NK-92 treated with Interleukin-12 subunit alpha and Interleukin-12 subunit beta, amount 100 ng/mL, for 24 hours (cell line): ENCODE measurements around the gene TOP3A.
"Not testable (repeated sequence)": the region's sequence is repeated elsewhere in the genome, so short reads cannot be mapped to it uniquely, and the experiment has no call there.

ENCODE experiments used
- DNase-seq: peaks from one replicate; lab custom pipeline; 2025; lab: John Stamatoyannopoulos, UW

Gene TOP3A

GRCh38 chr17:18323507-18324139 is 8.8 kb upstream of the TOP3A start:
- no peak for DNase-seq

GRCh38 chr17:18323007-18323406 is 8.2 kb upstream of the TOP3A start:
- no peak for DNase-seq

- no peak for DNase-seq
Observed at GRCh38 chr17:18322522-18322921, 7.7 kb upstream of the TOP3A start.

GRCh38 chr17:18321309-18321708 is 6.5 kb upstream of the TOP3A start:
- DNase-seq, result no peak

- no peak for DNase-seq
Observed at GRCh38 chr17:18320301-18320700, 5.5 kb upstream of the TOP3A start.

GRCh38 chr17:18319604-18320256 is 4.9 kb upstream of the TOP3A start:
- DNase-seq, result no peak

- DNase-seq, result no peak
Observed at GRCh38 chr17:18318771-18319450, 4.1 kb upstream of the TOP3A start.

- no peak for DNase-seq
Observed at GRCh38 chr17:18318117-18318516, 3.3 kb upstream of the TOP3A start.

- DNase-seq, result no peak
Observed at GRCh38 chr17:18315961-18316360, 1.2 kb upstream of the TOP3A start.

- DNase-seq, result no peak
Observed at GRCh38 chr17:18315562-18315922, 748 bp upstream of the TOP3A start.

- no peak for DNase-seq
Observed at GRCh38 chr17:18314059-18314730, 599 bp downstream of the TOP3A start.

GRCh38 chr17:18309202-18309601 is 5.6 kb downstream of the TOP3A start:
- DNase-seq, result no peak

- not testable (repeated sequence) for DNase-seq
Observed at GRCh38 chr17:18303206-18303605, 11.6 kb downstream of the TOP3A start.

- no peak for DNase-seq
Observed at GRCh38 chr17:18300725-18301480, 13.9 kb downstream of the TOP3A start.

GRCh38 chr17:18298061-18298460 is 16.7 kb downstream of the TOP3A start:
- DNase-seq, result not testable (repeated sequence)

- DNase-seq, result no peak
Observed at GRCh38 chr17:18291718-18292540, 22.9 kb downstream of the TOP3A start.

- no peak for DNase-seq
Observed at GRCh38 chr17:18285296-18285695, 29.5 kb downstream of the TOP3A start.

GRCh38 chr17:18281788-18282187 is 33.0 kb downstream of the TOP3A start:
- no peak for DNase-seq

- DNase-seq, result no peak
Observed at GRCh38 chr17:18280766-18281371, 33.9 kb downstream of the TOP3A start.

- no peak for DNase-seq
Observed at GRCh38 chr17:18280249-18280648, 34.5 kb downstream of the TOP3A start.

- DNase-seq, result no peak
Observed at GRCh38 chr17:18278867-18279266, 35.9 kb downstream of the TOP3A start.
